Activated T-helper 17 cell treated with anti-CD3 and anti-CD28 coated beads, Interleukin-2, amount 50 U/mL, for 72 hours (primary cell): ENCODE results near the gene LPAR3. TPM values are rescaled to one million over a fixed set of nuclear protein-coding genes. Genes with fewer than 3 reads are reported as not detected.
A peak's percentile ranks its signal among the peaks of the same experiment; 100 is the strongest.

ENCODE experiments used
- ATAC-seq: fragments of 150-1000 bp; cut with Tn5 transposase; replicated peaks from 2 replicates; pipeline ENCODE4 v1.10.0; 2021; ENCODE audit warnings: mild to moderate bottlenecking, moderate library complexity
- H3K27ac Mint-ChIP-seq: one replicate; pipeline ENCODE4 v1.8.0; 2022; ENCODE audit warnings: mixed read lengths
- H3K27me3 Mint-ChIP-seq: one replicate; pipeline ENCODE4 v1.8.0; 2022; ENCODE audit warnings: mixed read lengths
- H3K36me3 Mint-ChIP-seq: one replicate; pipeline ENCODE4 v1.8.0; 2022; ENCODE audit warnings: low read depth, mild to moderate bottlenecking, mixed read lengths
- H3K4me1 Mint-ChIP-seq: one replicate; pipeline ENCODE4 v1.8.0; 2022; ENCODE audit warnings: mixed read lengths
- H3K4me3 Mint-ChIP-seq: one replicate; pipeline ENCODE4 v1.8.0; 2022; ENCODE audit warnings: mild to moderate bottlenecking, mixed read lengths
- H3K9me3 Mint-ChIP-seq: one replicate; pipeline ENCODE4 v1.8.0; 2022; ENCODE audit warnings: mixed read lengths
- total RNA-seq, 2 donors: library from RNA; stranded (reverse); gene quantifications; one replicate each; pipeline ENCODE4 v1.2.3, GENCODE V29; 2022

The LPAR3 gene
- total RNA-seq, 2 donors from 2014 or later: 1.1 TPM; not detected in 1

DNA sequence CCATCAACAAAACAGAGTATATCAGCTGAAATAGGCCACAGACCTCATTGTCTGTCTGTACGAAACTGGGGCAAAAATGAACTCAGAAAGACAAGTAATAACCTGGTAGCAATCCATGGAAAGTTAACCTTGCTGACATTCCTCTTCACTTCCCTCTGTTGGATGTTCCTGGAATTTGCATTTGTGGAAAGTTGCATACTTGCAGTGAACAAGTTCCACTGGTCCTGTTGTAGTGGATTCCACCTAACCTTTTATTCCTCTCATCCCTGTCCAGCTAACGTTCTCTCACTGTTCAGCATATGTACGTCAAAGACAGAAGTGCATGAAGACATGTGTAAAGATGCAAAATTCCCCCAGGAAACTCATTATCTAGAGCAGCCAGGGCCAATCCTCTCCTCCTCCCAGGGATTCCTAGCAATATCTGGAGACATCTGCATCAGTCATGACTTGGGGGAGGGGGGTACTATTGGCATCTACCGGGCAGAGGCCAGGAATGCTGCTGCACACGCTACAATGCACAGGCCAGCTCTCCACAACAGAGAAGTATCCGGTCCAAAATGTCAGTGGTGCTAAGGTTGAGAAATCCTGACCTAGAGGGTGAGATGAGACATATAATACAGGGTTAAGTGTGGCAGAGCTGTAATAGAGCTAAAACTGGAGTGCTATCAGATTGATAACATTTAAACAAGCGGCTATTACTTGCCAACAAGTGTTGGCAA lies 8.2 kb downstream of the LPAR3 start:
- Mint-ChIP-seq H3K27me3 (no peaks in the 10 kb centered on the region), H3K9me3 (no peaks in the 10 kb centered on the region), H3K27ac (no peak overlapping the region), H3K4me3 (no peak overlapping the region), H3K4me1 (peaks cover 9% of the 10 kb centered on the region), H3K36me3 (no peaks in the 10 kb centered on the region)
- ATAC-seq: no peak

DNA sequence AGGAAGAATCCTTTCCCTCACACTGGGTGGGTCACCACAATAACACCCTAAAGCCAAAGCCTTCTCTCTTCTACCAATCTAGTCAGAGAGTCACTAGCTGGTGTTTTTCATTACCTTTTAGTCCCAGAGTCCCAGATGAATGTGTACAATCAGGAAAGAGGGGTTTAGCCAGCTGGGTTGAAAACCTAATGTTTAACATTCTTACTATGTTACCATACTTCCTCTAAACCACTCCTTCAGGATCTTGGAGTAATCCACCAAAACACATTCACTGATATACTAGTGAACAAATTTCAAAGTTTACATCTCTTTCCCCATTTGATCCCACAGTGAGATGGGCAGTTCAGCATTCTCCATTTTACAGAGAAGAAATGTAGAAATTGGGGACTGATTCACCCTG lies 9.7 kb downstream of the LPAR3 start:
- Mint-ChIP-seq H3K27me3 (peaks cover 2% of the 10 kb centered on the region), H3K4me1 (no peaks in the 10 kb centered on the region), H3K36me3 (no peaks in the 10 kb centered on the region), H3K4me3 (no peak overlapping the region), H3K9me3 (no peaks in the 10 kb centered on the region), H3K27ac (no peak overlapping the region)
- ATAC-seq: no peak

DNA sequence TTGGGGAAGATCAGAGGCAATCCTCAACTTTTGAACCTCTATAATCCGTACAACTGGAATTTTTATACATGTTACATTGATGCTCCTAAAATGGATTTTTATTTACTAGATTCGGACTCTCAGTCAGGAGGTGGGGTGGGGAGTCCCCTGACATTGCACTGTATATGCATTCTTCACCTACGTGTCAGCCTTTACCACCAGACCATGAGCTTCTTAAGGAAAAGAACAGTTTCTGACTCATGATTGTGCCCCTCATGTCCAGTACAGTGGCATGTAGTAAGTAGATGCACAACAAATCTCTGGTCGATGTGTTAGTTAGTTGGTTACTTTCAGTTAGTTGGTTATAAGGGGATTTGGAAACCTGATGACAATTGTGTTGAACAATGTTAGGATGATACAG lies 15.4 kb downstream of the LPAR3 start:
- Mint-ChIP-seq H3K4me1 (no peaks in the 10 kb centered on the region), H3K27ac (no peak overlapping the region), H3K4me3 (no peak overlapping the region), H3K36me3 (no peaks in the 10 kb centered on the region), H3K27me3 (peaks cover 7% of the 10 kb centered on the region), H3K9me3 (no peaks in the 10 kb centered on the region)
- ATAC-seq: no peak

DNA sequence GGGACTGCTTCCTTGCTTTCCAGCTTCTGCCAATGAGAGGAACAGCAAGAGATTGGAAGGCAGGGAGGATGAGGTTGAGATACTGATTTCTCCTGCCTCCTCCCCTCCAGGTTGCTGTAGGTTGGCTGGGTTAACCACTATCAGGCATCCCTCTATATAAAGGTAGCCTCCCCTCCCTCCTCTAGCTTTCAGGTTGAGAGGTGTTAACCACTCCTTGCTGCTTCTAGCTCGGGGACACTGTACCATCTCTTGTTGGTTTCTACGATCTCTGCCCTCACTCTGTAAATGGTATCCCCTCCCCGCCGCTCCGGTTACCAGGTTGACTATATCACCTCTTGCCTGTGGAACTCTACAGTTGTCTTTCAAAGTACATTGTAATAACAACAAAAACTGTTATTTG lies 16.7 kb downstream of the LPAR3 start:
- Mint-ChIP-seq H3K4me3 (no peak overlapping the region), H3K36me3 (no peaks in the 10 kb centered on the region), H3K27me3 (peaks cover 9% of the 10 kb centered on the region), H3K9me3 (no peaks in the 10 kb centered on the region), H3K4me1 (no peaks in the 10 kb centered on the region), H3K27ac (no peak overlapping the region)
- peak; percentile 46 for ATAC-seq

DNA sequence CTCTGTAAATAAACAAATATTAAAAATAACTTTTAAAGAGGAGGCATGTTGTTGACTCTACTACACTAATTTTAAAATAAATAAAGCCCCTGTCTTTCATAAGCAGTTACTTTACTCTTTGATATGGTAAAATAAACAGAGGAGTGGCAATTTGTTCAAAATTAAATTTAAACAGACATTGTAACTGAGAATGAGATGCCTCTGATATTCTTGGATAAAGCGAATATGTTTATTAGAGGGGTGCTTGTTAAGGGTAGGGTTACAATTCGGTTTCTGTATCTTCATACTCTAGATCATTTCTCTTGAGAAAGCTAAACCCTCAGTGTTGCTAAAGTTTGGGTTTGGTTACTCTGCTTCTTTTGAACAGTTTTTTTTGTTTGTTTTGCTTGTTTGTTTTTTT lies 19.6 kb downstream of the LPAR3 start:
- Mint-ChIP-seq H3K27me3 (peaks cover 8% of the 10 kb centered on the region), H3K9me3 (no peaks in the 10 kb centered on the region), H3K4me1 (no peaks in the 10 kb centered on the region), H3K36me3 (no peaks in the 10 kb centered on the region), H3K27ac (no peak overlapping the region), H3K4me3 (no peak overlapping the region)
- no peak for ATAC-seq

DNA sequence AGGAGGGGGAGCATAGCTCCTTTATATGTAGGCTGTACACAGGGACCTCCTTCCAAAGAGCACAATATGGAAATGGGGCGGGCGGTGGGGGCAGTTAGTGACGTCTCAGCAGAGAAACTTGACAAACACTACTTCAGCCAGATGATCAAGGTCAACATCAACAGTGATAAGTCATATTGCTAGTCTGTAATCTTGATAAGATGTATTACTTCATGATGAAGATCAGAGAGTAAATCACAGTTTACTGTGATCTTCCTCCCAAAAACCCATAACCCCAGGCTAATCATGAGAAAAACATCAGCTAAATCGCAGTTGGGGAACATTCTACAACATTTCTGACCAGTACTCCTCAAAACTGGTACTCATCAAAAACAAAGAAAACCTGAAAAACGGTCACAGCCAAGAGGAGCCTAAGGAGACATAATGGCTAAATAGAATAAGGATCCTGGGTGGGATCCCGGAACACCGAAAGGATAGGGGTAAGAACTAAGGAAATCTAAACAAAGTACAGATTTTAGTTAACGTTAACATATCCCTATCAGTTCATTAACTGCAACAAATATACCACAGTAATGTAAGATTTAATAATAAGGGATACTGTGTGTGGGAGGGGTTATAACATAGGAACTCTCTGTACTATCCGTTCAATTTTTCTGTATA lies 20.2 kb downstream of the LPAR3 start:
- H3K36me3 Mint-ChIP-seq: no peaks in the 10 kb centered on the region
- no peak for ATAC-seq
- H3K27ac Mint-ChIP-seq: no peak overlapping the region
- H3K27me3 Mint-ChIP-seq: peaks cover 6% of the 10 kb centered on the region
- H3K4me1 Mint-ChIP-seq: no peaks in the 10 kb centered on the region
- no peaks in the 10 kb centered on the region for H3K9me3 Mint-ChIP-seq
- no peak overlapping the region for H3K4me3 Mint-ChIP-seq

DNA sequence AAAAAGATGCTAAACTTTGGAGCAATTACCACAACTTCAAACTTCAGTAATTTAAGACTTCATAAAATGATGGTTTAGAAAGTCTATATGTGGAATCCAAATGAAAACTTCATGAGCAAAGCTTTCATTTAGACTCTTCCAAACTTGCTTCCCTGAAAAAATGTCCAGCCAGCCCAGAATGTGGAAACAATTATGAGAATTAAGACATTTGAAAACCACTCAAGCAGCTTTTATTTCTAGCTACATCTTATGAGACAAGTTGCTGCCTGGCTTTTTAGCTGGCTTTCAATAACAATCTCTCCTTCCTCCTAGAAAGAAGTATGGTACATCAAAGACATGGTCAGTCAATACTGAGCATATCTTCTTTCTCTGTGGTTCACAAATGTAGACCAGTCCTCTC lies 21.8 kb downstream of the LPAR3 start:
- no peaks in the 10 kb centered on the region for H3K4me1 Mint-ChIP-seq
- no peak overlapping the region for H3K27ac Mint-ChIP-seq
- no peaks in the 10 kb centered on the region for H3K36me3 Mint-ChIP-seq
- H3K27me3 Mint-ChIP-seq: peaks cover 6% of the 10 kb centered on the region
- no peaks in the 10 kb centered on the region for H3K9me3 Mint-ChIP-seq
- no peak overlapping the region for H3K4me3 Mint-ChIP-seq
- no peak for ATAC-seq

DNA sequence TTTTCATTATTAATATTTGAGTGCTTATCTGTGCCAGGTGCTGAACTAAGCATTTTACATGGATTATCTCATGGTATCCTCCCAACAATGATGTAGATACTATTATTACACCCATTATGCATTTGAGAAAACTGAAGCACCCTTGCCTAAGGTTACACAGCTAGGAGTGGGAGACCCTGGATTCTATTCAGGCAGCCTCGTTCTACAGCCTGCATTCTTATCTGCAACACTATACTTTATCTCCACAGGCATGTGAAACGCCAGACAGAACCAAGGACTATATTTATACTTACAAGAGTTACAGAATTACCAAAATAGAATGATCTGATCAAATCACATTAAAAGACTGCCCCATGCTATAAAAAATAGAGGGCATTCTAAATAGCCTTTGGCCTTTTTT lies 22.4 kb downstream of the LPAR3 start:
- no peak for ATAC-seq

DNA sequence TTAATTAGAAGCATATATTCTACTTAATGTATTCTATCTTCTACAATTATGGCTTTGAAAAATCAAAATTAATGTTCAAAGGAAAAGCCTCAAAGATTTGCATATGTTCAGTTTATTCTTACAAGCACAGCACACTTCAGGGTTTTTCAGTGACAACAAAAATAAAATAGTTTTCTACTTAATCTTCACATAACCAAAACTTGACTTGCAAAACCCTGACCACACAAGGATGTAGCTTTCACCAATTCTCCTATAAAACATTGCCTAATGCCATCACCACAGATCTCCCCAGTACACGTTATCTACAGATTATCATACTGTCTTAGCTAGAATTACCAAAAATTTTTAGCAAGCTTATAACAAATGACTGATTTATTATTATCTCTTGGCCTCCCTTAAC lies 23.3 kb downstream of the LPAR3 start:
- Mint-ChIP-seq H3K4me1 (no peaks in the 10 kb centered on the region), H3K27ac (no peak overlapping the region), H3K36me3 (no peaks in the 10 kb centered on the region), H3K9me3 (no peaks in the 10 kb centered on the region), H3K4me3 (no peak overlapping the region), H3K27me3 (peaks cover 6% of the 10 kb centered on the region)
- no peak for ATAC-seq

More for the DNA sequence above, 22.4 kb downstream of the LPAR3 start:
- Mint-ChIP-seq H3K36me3 (no peaks in the 10 kb centered on the region), H3K27ac (no peak overlapping the region), H3K27me3 (peaks cover 6% of the 10 kb centered on the region), H3K4me1 (no peaks in the 10 kb centered on the region), H3K4me3 (no peak overlapping the region), H3K9me3 (no peaks in the 10 kb centered on the region)

DNA sequence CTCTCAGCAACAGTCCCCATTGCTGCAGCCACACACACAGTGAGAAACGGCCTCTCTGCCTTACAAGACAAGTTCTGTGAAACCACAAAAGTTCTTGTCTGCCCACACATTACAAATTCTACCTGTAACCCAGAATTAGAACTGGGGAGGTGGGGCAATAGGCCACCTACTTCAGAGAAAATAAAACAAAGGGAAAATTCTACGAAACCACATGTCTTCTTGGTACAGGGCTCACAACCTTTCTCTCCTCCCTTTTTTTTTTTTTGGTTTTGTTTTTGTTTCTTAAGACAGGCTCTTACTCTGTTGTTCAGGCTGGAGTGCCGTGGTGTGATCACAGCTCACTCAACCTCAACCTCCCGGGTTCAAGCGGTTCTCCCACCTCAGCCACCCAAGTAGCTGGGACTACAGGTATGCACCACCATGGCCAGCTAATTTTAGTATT lies 30.2 kb downstream of the LPAR3 start:
- Mint-ChIP-seq H3K27me3 (no peaks in the 10 kb centered on the region), H3K9me3 (no peaks in the 10 kb centered on the region), H3K4me1 (peaks cover 28% of the 10 kb centered on the region), H3K4me3 (peak overlapping the region; percentile 54), H3K36me3 (no peaks in the 10 kb centered on the region), H3K27ac (peak overlapping the region; percentile 83)
- ATAC-seq: peak; percentile 91

DNA sequence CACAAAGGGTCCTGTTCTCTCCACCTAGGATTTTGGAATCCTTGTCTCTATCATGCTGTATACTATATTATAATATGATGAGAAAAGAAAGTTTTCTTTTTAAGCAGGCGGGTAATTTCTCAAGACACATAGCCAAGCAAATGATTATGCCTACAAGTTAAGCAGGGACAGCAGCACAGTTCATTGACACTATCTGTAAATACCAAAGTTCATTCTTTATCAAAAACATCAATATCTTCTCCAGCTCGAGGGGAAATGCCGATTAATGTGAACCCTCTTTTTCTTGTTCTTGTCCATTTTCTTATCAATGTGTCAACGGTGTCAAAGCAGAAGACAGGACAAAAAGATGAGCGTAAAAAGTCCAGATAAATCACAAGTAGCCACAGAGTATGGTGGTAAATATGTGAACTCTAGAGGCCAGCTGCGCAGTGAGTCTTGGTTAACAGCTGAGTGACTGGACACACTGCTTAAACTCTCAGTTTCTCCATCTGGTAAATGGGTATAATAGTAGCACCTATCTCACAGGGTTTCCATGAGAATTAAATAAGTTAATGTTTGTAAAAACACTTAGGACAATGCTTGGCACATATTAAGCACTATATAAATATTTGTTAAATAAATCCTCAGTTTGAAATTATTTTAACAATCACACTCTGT lies 30.9 kb downstream of the LPAR3 start:
- no peaks in the 10 kb centered on the region for H3K9me3 Mint-ChIP-seq
- peak overlapping the region; percentile 54 for H3K4me3 Mint-ChIP-seq
- no peak for ATAC-seq
- no peaks in the 10 kb centered on the region for H3K27me3 Mint-ChIP-seq
- peak overlapping the region; percentile 83 for H3K27ac Mint-ChIP-seq
- H3K4me1 Mint-ChIP-seq: peaks cover 28% of the 10 kb centered on the region
- no peaks in the 10 kb centered on the region for H3K36me3 Mint-ChIP-seq

DNA sequence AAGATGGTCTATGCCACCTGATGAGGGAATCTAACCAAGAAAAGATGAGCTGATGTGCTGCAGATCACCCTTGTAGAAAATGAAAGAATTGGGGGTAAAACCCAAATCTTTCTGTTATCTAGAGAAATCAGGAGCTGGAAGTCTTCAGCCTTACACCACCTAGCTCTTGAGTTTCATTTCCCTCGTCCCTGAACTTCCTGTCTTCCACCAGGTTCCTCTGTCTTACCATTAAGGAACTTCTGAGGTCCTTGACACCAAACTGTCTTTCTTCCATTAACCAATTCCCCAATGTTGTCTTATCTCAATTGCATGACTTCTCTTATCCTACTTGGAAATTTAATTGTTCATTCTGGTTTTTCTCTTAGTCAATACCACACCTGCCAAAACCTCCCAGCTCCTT lies 31.5 kb downstream of the LPAR3 start:
- no peak for ATAC-seq

DNA sequence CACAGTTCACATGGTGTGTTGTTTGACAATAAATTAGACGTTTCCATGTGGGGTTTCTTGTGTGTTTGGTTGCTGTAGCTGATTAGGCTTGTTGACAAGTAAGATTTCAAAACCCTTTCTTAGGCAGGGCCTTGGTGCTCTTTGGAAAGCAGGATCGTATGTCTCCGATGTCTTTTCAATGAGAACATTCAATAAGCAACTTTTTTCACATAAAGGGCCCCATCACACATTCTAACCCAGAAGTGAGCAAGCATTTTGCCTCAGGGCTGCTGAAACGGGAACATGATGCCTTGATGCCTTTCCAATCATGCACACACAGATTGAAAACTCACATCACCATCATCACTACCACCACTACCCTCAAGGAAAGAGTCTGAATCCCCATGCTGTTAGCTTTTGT lies 33.1 kb downstream of the LPAR3 start:
- Mint-ChIP-seq H3K27ac (no peak overlapping the region), H3K27me3 (no peaks in the 10 kb centered on the region), H3K4me3 (no peak overlapping the region), H3K9me3 (no peaks in the 10 kb centered on the region), H3K4me1 (peaks cover 37% of the 10 kb centered on the region), H3K36me3 (no peaks in the 10 kb centered on the region)
- ATAC-seq: no peak

More for the DNA sequence above, 31.5 kb downstream of the LPAR3 start:
- Mint-ChIP-seq H3K9me3 (no peaks in the 10 kb centered on the region), H3K36me3 (no peaks in the 10 kb centered on the region), H3K27ac (no peak overlapping the region), H3K4me1 (peaks cover 28% of the 10 kb centered on the region), H3K27me3 (no peaks in the 10 kb centered on the region), H3K4me3 (no peak overlapping the region)

DNA sequence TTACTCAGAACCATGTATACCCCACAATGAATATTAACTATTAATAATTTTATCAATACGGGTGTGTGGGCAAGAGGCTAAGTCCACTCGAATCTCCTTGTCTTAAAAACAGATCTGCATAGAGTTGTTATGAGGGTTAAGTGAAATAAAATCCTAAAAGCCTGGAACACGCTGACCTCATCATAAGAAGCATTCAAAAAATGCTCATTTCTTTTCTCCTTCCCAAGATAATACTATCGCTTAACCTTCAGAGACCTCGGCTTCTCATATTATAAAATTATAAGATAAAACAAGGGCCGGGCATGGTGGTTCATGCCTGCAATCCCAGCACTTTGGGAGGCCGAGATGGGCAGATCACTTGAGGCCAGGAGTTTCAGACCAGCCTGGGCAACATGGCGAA lies 35.1 kb downstream of the LPAR3 start:
- Mint-ChIP-seq H3K4me3 (no peak overlapping the region), H3K9me3 (peaks cover 6% of the 10 kb centered on the region), H3K27ac (no peak overlapping the region), H3K27me3 (no peaks in the 10 kb centered on the region), H3K36me3 (no peaks in the 10 kb centered on the region), H3K4me1 (peaks cover 44% of the 10 kb centered on the region)
- no peak for ATAC-seq

DNA sequence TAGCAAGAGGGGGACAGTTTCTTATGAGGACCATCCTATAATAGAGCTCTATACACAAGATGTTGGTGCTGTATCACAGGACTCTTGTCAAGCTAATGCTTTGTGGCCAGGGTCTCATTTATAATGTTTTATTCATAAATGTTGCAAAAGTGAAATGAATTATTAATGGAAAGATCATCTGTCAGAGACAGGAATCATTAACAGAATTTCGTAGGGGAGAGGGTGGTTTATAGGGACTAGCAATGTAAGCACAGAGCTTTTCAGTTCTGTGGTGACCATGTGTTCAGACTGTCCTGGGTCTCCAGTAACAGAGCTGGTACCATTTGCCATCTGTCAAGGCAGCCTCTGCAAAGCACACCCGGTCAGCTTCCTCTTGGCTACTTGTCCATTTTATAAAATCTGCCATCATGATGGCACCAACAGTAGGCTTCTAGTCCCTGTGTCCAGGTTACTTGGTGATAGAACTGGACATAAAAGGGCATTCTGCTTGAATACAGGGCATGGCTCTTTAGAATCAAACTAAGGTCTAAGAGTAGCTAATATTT lies 36.2 kb downstream of the LPAR3 start:
- peaks cover 6% of the 10 kb centered on the region for H3K9me3 Mint-ChIP-seq
- no peaks in the 10 kb centered on the region for H3K27me3 Mint-ChIP-seq
- H3K4me1 Mint-ChIP-seq: peaks cover 35% of the 10 kb centered on the region
- H3K4me3 Mint-ChIP-seq: no peak overlapping the region
- H3K36me3 Mint-ChIP-seq: no peaks in the 10 kb centered on the region
- no peak overlapping the region for H3K27ac Mint-ChIP-seq
- no peak for ATAC-seq
